GM23248 (cell line): Measurements from ENCODE around the gene MRGPRX1. TPM values are rescaled to one million over a fixed set of nuclear protein-coding genes. Genes with fewer than 3 reads are reported as not detected.

Experiments used
- DNase-seq: peaks from one replicate; pipeline ENCODE4 v3.0.0-alpha.2; 2015
- H2AFZ ChIP-seq: fragments of 200-600 bp; sonication (generic); 2 replicates; pipeline ENCODE4 v1.6.1; 2016; ENCODE audit warnings: antibody characterized with exemption
- H3F3A ChIP-seq: fragments of 200-600 bp; sonication (generic); 2 replicates; pipeline ENCODE4 v1.6.1; 2016; ENCODE audit warnings: mild to moderate bottlenecking, antibody characterized with exemption, mixed run types; ENCODE audit not compliant: insufficient read depth
- H3K27ac ChIP-seq: fragments of 200-600 bp; sonication (generic); 2 replicates; pipeline ENCODE4 v1.5.1; 2016; ENCODE audit warnings: mild to moderate bottlenecking
- H3K27me3 ChIP-seq: fragments of 200-600 bp; sonication (generic); replicated peaks from 2 replicates; pipeline ENCODE4 v1.6.1; 2016; ENCODE audit warnings: mild to moderate bottlenecking; ENCODE audit not compliant: insufficient read depth
- H3K36me3 ChIP-seq: fragments of 200-600 bp; sonication (generic); 2 replicates; pipeline ENCODE4 v1.6.1; 2016; ENCODE audit warnings: low read depth, mild to moderate bottlenecking
- H3K4me1 ChIP-seq: fragments of 200-600 bp; sonication (generic); 2 replicates; pipeline ENCODE4 v1.6.1; 2016; ENCODE audit warnings: mild to moderate bottlenecking; ENCODE audit not compliant: insufficient read depth
- H3K4me2 ChIP-seq: fragments of 200-600 bp; sonication (generic); one replicate; pipeline ENCODE4 v1.6.1; 2016; ENCODE audit warnings: mild to moderate bottlenecking; ENCODE audit not compliant: unreplicated experiment
- H3K4me3 ChIP-seq: fragments of 200-600 bp; sonication (generic); 2 replicates; pipeline ENCODE4 v1.5.1; 2016; ENCODE audit warnings: mild to moderate bottlenecking
- H3K79me2 ChIP-seq: fragments of 200-600 bp; sonication (generic); 2 replicates; pipeline ENCODE4 v1.6.1; 2016; ENCODE audit warnings: mild to moderate bottlenecking; ENCODE audit not compliant: insufficient read depth
- H3K9ac ChIP-seq: fragments of 200-600 bp; sonication (generic); 2 replicates; pipeline ENCODE4 v1.6.1; 2016; ENCODE audit warnings: mild to moderate bottlenecking
- H3K9me2 ChIP-seq: fragments of 200-600 bp; sonication (generic); 2 replicates; pipeline ENCODE4 v1.6.1; 2016; ENCODE audit warnings: mixed run types, mild to moderate bottlenecking, moderate library complexity; ENCODE audit not compliant: insufficient read depth
- H3K9me3 ChIP-seq: fragments of 200-600 bp; sonication (generic); one replicate; pipeline ENCODE4 v1.6.1; 2017; ENCODE audit warnings: low read depth
- H4K20me1 ChIP-seq: fragments of 200-600 bp; sonication (generic); 2 replicates; pipeline ENCODE4 v1.6.0; 2016; ENCODE audit not compliant: insufficient read depth
- EZH2 ChIP-seq: fragments of 200-600 bp; sonication (generic); IDR thresholded peaks from 2 replicates; pipeline ENCODE4 v1.6.1; 2018; ENCODE audit warnings: antibody characterized with exemption, mild to moderate bottlenecking; ENCODE audit not compliant: insufficient read depth, poor library complexity, severe bottlenecking
- EZH2phosphoT487 ChIP-seq: fragments of 200-600 bp; sonication (generic); IDR thresholded peaks from 2 replicates; pipeline ENCODE4 v1.6.1; 2018; ENCODE audit warnings: antibody characterized with exemption, moderate library complexity, mild to moderate bottlenecking, low read depth; ENCODE audit not compliant: insufficient read depth
- WGBS, 2 experiments: methylation state at CpG; one replicate each; pipeline ENCODE4 v1.1.6; 2015 to 2017; ENCODE audit warnings: low lambda C conversion rate in 2 of 2, low coverage in 1 of 2; ENCODE audit errors: missing lambda C conversion rate in 2 of 2; 5-methylcytosine and 5-hydroxymethylcytosine counted together
- in situ Hi-C: fragments of 300-500 bp; cut with MboI; formaldehyde crosslinking; loops from 2 replicates; pipeline ENCODE4 v1.15.0; 2020
- polyA plus RNA-seq: library from polyadenylated mRNA; unstranded; fragments of >200 nt; fragmentation: Nextera tagmentation; extraction: Ambion mirVana; gene quantifications from 2 replicates; pipeline ENCODE4 v1.2.1, GENCODE V29; 2016
- total RNA-seq: library from RNA; depleted of rRNA; stranded (reverse); fragments of >200 nt; shearing (Covaris generic); gene quantifications from 2 replicates; pipeline ENCODE4 v1.2.3, GENCODE V29; 2014; rRNA removed

The MRGPRX1 gene
- total and polyA plus RNA-seq, 2 experiments from 2014 or later, result not detected

GRCh38 chr11:18890615-18891014, 48.6 kb downstream of the MRGPRX1 start:
- in situ Hi-C loops, result no loop called here
- no peak overlapping the region for H3K4me3 ChIP-seq
- H3K9me3 ChIP-seq, result no peaks in the 10 kb centered on the region
- H3K9ac ChIP-seq, result no peak overlapping the region
- no peaks in the 10 kb centered on the region for H3K4me1 ChIP-seq
- no peaks in the 10 kb centered on the region for H3F3A ChIP-seq
- H3K27ac ChIP-seq, result no peak overlapping the region
- no peaks in the 10 kb centered on the region for H3K27me3 ChIP-seq
- 6 to 8% methylated on average over 1 of the region's 1 CpG for WGBS, 2 experiments
- no peak overlapping the region for H2AFZ ChIP-seq
- no peaks in the 10 kb centered on the region for H3K9me2 ChIP-seq
- TF ChIP-seq EZH2, result no peak
- TF ChIP-seq EZH2phosphoT487, result no peak
- H3K36me3 ChIP-seq, result no peaks in the 10 kb centered on the region
- H3K4me2 ChIP-seq, result no peak overlapping the region
- DNase-seq, result no peak
- no peaks in the 10 kb centered on the region for H4K20me1 ChIP-seq
- no peaks in the 10 kb centered on the region for H3K79me2 ChIP-seq

Other genes starting within 250 kb of the MRGPRX1 start
- gene TMEM86A, start 240.6 kb downstream of the MRGPRX1 start, total RNA-seq, result under 0.01 and 0.32 TPM in 2 replicates
- 0.38 and 1.0 TPM in 2 replicates for gene TMEM86A, start 240.6 kb downstream of the MRGPRX1 start, polyA plus RNA-seq
- gene IGSF22, start 213.2 kb downstream of the MRGPRX1 start, total RNA-seq, result not detected in 2 replicates
- not detected in 2 replicates for gene IGSF22, start 213.2 kb downstream of the MRGPRX1 start, polyA plus RNA-seq
- gene PTPN5, start 147.6 kb downstream of the MRGPRX1 start, total RNA-seq, result not detected in 2 replicates
- gene PTPN5, start 147.6 kb downstream of the MRGPRX1 start, polyA plus RNA-seq, result not detected in 2 replicates
- not detected in 2 replicates for gene MRGPRX2, start 121.3 kb upstream of the MRGPRX1 start, total RNA-seq
- gene MRGPRX2, start 121.3 kb upstream of the MRGPRX1 start, polyA plus RNA-seq, result not detected in 2 replicates
- gene ZDHHC13, start 177.8 kb upstream of the MRGPRX1 start, total RNA-seq, result 10.9 and 11.0 TPM in 2 replicates
- 11.6 and 12.5 TPM in 2 replicates for gene ZDHHC13, start 177.8 kb upstream of the MRGPRX1 start, polyA plus RNA-seq